Measurements from ENCODE around the gene NUP50. TPM values are rescaled to one million over a fixed set of nuclear protein-coding genes. Genes with fewer than 3 reads are reported as not detected.

Gene NUP50
- total RNA-seq, 1 donor from 2014 or later = 65.1 TPM

DNA sequence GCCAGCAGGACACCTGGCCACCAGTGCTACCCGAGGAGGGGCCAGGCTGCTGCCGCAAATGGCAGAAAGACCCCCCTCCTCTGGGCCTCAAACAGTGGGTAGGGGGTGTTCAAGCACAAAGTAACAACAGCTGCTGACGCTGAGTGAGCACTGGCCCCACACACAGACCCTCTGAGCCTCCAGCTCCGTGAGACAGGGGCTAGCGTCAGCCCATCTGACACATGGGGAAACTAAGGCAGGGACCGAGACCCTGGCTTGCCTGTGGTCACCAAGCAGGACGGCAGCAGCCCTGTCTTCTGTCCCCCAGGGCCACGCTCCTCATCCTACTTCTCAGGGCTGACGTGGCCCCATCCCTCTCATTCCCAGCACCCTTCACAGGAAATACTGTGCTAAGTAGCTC, 36.5 kb downstream of the NUP50 start:
- peaks cover 11% of the 10 kb centered on the region for H3K36me3 Mint-ChIP-seq (ENCODE audit: insufficient read depth)
- TF ChIP-seq, protein P1, sequence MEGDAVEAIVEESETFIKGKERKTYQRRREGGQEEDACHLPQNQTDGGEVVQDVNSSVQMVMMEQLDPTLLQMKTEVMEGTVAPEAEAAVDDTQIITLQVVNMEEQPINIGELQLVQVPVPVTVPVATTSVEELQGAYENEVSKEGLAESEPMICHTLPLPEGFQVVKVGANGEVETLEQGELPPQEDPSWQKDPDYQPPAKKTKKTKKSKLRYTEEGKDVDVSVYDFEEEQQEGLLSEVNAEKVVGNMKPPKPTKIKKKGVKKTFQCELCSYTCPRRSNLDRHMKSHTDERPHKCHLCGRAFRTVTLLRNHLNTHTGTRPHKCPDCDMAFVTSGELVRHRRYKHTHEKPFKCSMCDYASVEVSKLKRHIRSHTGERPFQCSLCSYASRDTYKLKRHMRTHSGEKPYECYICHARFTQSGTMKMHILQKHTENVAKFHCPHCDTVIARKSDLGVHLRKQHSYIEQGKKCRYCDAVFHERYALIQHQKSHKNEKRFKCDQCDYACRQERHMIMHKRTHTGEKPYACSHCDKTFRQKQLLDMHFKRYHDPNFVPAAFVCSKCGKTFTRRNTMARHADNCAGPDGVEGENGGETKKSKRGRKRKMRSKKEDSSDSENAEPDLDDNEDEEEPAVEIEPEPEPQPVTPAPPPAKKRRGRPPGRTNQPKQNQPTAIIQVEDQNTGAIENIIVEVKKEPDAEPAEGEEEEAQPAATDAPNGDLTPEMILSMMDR (IDR thresholded peaks at IDR 0.05; ENCODE audit: unreplicated experiment) = no peak

DNA sequence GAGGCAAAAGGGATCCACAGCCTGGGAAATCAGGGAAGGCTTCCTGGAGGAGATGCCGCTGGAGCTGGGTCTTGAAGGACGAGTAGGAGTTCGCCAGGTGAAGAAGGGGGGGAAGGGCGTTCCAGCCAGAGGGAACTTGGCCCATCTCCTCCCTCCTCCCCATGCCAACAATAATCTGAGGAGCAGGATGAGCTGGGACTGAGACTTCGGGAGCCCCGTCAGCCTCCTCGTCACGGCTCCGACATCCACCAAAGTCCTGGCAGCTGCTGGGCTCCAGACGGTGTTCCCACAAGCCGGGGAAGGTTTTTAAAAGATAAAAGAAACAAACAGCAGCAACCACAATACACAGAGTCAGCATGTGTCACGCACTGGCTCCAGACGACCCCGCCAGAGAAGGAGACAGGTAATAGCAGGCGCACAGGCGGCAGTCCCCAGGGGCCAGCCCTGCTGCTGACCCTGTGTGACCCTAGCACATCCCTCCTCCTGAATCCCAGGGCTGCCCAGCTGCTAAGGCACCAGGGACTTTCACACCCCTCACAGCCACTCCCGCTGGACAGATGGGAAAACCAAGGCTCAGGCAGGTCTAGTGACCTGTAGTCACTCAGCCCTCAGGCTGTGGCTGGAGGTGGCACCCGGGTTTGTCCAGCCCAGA, 37.3 kb downstream of the NUP50 start:
- no peak for DNase-seq (ENCODE audit: low spot score, unreplicated experiment)
- TF ChIP-seq, protein P1 (IDR thresholded peaks at IDR 0.05; ENCODE audit: unreplicated experiment) = no peak
- Mint-ChIP-seq H3K27me3 (no peaks in the 10 kb centered on the region), H3K9me3 (ENCODE audit: low read depth) (no peaks in the 10 kb centered on the region), H3K4me1 (ENCODE audit: low read depth) (peaks cover 9% of the 10 kb centered on the region), H3K27ac (peak overlapping the region; percentile 67), H3K36me3 (ENCODE audit: insufficient read depth) (peaks cover 9% of the 10 kb centered on the region), H3K4me3 (ENCODE audit: low read depth) (no peak overlapping the region)

More for the DNA sequence above, 36.5 kb downstream of the NUP50 start:
- DNase-seq (ENCODE audit: low spot score, unreplicated experiment) = no peak
- Mint-ChIP-seq H3K27me3 (no peaks in the 10 kb centered on the region), H3K27ac (no peak overlapping the region), H3K9me3 (ENCODE audit: low read depth) (no peaks in the 10 kb centered on the region), H3K4me3 (ENCODE audit: low read depth) (no peak overlapping the region), H3K4me1 (ENCODE audit: low read depth) (peaks cover 9% of the 10 kb centered on the region)

GRCh38 chr22:45201678-45202332, 38.1 kb downstream of the NUP50 start:
- TF ChIP-seq, protein P1 (IDR thresholded peaks at IDR 0.05; ENCODE audit: unreplicated experiment) = no peak
- no peaks in the 10 kb centered on the region for H3K9me3 Mint-ChIP-seq (ENCODE audit: low read depth)
- H3K4me1 Mint-ChIP-seq (ENCODE audit: low read depth) = peaks cover 9% of the 10 kb centered on the region
- DNase-seq (ENCODE audit: low spot score, unreplicated experiment) = no peak
- H3K27me3 Mint-ChIP-seq = no peaks in the 10 kb centered on the region
- H3K27ac Mint-ChIP-seq = no peak overlapping the region
- H3K4me3 Mint-ChIP-seq (ENCODE audit: low read depth) = no peak overlapping the region
- peaks cover 6% of the 10 kb centered on the region for H3K36me3 Mint-ChIP-seq (ENCODE audit: insufficient read depth)

DNA sequence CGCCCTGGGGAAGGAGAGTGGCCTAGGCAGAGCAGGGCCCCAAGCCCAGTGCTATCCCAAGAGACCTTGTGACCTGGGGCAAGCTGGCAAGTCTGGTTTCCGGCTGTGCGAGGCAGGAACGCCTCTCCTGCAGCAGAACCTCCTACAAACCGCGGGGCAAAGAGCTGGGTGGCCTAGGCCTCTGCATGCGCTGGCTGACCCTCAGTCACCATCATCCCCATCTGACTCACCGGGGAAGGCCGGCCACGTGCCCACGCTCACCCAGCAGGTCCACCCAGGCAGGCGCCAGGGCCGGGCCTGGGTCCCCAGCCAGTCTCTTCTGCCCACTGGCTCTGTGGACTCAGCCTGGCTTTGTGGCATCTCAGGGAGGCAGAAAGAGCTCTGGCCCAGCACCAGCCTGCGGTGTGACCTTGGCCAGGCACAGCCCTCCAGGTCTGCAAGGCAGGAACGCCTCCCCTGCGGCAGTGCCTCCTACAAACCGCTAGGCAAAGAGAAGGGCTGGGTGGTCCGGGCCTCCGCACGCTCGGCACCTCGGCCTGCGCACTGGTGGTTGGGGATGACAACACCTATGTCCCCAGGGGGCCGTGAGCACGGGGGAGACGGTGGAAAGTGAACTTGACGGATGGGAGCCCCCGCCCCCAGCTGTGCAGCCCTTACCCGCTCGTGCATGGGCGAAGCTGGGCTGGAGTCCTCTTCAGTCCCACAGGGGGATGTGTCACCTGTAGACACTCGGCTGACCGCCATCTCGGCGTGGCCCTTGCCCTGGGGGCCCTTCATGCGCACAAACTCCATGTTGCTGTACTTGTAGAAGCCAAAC, 38.8 kb downstream of the NUP50 start:
- no peaks in the 10 kb centered on the region for H3K9me3 Mint-ChIP-seq (ENCODE audit: low read depth)
- H3K27me3 Mint-ChIP-seq = no peaks in the 10 kb centered on the region
- peaks cover 6% of the 10 kb centered on the region for H3K36me3 Mint-ChIP-seq (ENCODE audit: insufficient read depth)
- DNase-seq (ENCODE audit: low spot score, unreplicated experiment) = no peak
- peaks cover 9% of the 10 kb centered on the region for H3K4me1 Mint-ChIP-seq (ENCODE audit: low read depth)
- no peak overlapping the region for H3K27ac Mint-ChIP-seq
- TF ChIP-seq, protein P1 (IDR thresholded peaks at IDR 0.05; ENCODE audit: unreplicated experiment) = no peak
- no peak overlapping the region for H3K4me3 Mint-ChIP-seq (ENCODE audit: low read depth)

Data from progenitor cell of endocrine pancreas (in vitro differentiated cells).